Limb (tissue), 2 donors: ENCODE measurements around the gene MEG3.

Experiments used
- DNase-seq, 2 donors: peaks; one replicate each; pipeline ENCODE4 v3.0.0-alpha.2; 2016; ENCODE audit errors: extremely low spot score in 2 of 2

MEG3 gene

DNA sequence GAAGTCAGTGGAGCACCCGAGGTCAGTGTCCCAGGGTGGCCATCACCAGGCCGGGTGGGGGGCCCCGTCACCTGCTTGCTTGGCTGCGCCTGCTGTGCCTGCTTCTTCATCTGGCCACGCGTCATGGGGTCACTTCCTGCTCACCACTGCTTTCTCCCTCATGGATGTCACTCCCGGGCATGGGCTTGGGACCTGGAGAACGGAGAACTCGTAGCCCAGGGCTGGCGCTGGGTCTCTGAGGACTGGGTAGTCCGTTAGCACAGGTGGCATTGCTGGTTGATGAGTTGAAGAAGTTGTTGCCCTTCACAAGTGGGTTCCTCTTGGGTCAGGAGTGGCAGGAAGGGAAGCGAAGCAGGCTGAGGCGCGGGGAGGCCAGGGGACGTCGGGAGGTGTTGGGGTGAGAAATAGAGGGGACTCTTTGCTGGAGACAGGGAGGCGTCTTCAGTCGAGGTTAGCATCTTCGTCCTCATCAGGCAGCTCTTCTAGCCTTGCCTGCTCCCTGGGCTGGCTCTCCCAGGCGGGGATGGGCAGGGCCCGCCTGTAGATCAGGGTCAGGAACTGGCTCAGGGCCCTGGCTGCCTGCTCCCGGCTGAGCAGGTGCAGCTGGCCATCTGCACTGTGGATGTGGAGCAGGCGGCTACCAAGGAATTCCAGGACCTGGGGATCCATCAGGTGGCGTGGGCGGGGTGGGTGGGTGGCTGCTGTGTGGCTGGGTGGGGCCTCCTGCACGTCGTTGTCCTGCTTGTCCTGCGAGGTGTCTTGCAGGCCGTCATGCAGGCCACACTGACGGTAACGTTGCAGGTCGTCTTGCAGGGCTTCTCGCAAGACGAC, 54.6 kb downstream of the MEG3 start:
- DNase-seq = no peak

- no peak for DNase-seq
Observed at GRCh38 chr14:100881211-100882025, 55.5 kb downstream of the MEG3 start.

- DNase-seq = no peak
Observed at GRCh38 chr14:100882026-100882967, 56.4 kb downstream of the MEG3 start.

DNA sequence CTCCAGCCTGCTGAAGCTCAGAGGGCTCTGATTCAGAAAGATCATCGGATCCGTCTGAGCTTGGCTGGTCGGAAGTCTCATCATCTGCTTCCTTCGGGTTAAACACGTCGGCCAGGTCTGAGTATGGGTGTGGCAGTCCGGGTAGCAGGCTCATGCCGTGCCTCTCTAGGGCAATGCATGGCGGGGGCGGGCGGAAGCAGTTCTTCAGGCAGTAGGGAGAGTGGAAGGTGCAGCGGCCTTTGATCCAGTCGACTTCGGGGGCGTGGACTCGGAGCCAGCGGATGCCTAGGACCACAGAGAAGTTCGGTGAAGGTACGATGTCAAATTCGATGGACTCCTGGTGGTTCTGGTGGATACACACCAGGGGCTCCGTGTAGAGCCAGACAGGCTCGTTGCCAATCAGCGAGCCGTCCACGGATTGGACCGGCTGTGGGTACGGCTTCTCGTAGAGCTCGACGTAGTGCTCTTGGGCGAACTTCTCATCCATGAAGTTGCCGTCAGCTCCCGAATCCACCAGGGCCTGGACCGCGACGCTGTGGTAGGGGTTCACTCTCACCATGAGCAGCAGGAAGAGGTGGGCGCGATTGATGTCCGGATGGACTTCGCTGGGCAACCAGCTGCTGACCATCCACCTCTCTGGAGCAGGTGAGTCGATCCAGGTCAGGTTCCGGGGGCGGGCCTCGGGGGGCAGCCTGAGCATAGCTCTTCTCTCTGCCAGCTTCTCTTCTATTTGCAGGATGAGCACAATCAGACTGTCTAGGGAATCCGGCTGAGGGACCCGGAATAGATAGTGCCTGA, 57.3 kb downstream of the MEG3 start:
- DNase-seq = no peak

GRCh38 chr14:100883789-100884101, 57.8 kb downstream of the MEG3 start:
- DNase-seq = no peak

GRCh38 chr14:100884456-100884855, 58.5 kb downstream of the MEG3 start:
- DNase-seq = no peak

- DNase-seq = no peak
Observed at GRCh38 chr14:100885196-100885595, 59.3 kb downstream of the MEG3 start.

GRCh38 chr14:100885617-100886016, 59.7 kb downstream of the MEG3 start:
- peak in 1 of 2 donors; percentile 34 for DNase-seq

DNA sequence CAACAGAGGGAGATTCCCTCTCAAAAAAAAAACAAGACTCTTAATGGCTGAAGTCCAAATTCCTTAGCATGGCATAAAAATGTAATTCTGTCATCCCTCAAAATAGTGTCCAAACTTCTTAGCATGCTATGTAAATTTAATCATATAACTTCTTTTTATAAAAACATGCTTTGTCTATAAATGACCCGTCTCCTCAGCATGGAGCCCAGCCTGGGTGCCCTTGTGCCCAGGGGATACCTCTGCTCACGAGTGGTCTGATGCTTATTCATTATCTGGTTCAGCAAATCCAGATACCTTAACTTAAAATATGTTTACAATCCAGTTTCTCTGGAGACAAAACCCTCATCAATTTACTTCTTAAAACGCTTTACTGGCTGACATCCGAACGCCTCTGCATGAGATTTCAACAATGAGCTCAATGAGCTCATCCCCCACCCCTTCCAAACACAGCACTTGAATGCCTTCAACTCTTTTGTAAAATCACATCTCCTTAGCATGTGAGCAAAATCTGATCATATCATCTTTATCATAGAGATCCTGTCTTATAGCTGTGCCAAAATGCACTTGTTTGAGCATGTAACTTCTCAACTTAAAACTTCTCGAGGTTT, 61.9 kb downstream of the MEG3 start:
- no peak for DNase-seq

- no peak for DNase-seq
Observed at GRCh38 chr14:100888789-100889315, 62.9 kb downstream of the MEG3 start.

DNA sequence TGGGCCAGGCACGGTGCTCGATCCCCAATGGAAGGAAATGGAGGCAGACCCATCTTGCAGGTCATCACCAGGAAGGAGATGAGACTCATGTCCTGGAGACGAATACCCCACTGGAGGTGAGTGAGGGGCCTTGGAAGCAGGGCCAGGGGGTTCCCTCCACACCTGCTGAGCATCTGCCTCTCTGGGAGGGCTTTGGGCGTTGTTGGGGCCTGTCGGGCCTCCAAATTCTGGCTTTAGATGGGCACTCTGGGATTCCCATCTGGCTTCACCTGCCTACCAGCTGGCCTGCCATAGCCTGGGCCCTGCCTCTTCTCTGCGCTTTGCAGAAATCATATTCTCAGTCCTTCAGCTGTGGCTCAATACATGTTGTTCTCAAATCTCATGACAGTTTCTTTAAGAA, 63.7 kb downstream of the MEG3 start:
- DNase-seq = no peak

- DNase-seq = peak in 1 of 2 donors; percentile 21
Observed at GRCh38 chr14:100890061-100890850, 64.3 kb downstream of the MEG3 start.

DNA sequence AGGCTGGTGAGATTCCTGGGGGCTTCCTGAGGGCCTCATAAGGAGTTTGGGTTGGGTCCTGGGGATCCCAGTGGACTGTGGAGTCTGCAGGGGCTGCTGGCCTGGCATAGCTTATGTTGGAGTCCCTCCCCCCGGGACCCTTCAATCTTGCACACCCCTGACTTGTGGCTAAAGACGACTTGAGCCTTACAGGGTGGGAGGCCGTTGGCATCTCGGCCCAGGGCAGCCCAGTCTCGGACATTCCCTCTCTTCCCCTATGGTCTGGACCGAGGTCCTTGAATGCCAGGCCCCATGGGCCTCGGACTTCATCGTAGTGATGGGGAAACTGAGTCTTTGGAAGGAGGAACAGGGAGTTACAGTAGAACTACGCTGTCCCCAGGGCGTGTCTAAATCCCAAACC, 65.1 kb downstream of the MEG3 start:
- peak in 1 of 2 donors; percentile 25 for DNase-seq

DNA sequence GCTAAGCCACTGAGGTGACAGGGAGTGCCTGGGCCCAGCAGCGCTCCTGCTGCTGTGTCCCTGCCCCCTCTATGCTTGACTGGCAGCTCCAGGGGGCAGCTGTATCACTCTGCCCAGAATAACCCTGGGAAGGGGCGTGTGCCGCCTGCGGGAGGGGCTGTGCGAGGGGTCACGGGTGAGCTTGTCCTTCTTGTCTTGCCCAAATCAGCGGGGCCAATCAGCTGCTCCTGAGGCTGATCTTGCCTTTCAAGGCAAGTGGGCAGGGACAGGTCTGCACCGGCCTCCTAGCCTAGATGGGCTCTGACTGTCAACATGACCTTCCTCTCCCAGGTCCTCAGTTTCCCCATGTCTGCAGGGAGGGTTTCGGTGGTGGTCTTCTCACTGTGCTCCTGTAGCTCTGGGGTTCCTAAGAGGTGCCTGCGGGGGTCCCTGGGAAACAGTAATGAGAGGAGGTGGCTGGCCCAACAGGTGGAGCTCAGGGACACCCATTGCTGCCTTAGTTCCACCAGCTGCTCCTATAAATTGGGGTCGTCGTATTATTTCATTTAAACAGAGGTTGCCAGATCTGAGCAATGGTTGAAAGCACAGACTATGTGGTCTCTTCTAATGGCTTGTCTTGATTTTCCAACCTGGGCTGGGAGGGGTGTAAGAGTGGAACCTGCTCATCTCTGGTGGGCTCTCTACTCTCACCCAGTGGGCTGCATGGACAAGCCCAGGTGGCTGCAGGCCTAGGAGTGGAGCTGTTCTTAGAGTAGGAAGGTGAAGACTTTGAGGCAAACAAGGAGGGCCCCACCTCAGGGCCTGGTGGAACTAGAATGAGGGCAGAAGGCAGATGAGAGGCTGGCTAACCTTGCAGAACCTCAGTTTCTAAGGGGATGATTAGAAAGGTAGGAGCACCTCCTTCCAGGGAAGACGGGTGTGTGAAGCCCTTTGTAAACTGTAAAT, 65.9 kb downstream of the MEG3 start:
- DNase-seq = no peak

DNA sequence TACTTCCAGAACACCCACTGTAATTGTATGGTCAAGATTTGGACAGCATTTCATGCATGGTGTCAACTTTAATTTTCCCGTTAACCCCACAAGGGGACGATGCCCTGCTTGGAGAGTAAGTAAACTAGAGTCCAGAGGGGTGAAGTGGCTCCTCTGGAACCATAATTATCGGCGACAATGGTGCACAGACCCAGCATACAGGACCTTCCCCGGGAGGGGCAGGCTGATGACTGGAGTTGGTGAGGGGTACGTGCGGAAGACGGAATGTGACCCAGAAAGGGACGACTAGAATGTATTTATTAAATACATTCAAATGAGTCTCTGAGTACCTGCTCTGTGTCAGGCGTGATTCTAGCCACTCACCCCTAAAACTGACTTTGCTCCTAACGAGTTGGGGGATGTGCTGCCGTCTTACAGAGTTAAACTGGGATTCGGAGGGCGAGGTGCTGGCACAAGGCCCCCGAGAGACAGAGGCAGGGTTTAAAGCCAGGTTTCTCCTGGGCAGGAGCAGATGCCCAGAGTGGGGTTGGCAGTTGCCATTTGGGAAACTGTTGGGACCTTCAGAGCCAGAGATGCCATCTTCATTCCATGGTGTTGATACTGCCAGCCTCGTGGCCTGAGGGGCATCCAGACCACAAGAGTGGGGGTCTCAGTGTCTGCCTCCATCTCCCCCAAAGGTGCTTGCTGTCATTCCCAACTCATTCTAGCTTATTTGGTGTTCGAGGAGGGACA, 66.7 kb downstream of the MEG3 start:
- DNase-seq = no peak

GRCh38 chr14:100893228-100893601, 67.3 kb downstream of the MEG3 start:
- no peak for DNase-seq

- DNase-seq = no peak
Observed at GRCh38 chr14:100893760-100894159, 67.8 kb downstream of the MEG3 start.

- no peak for DNase-seq
Observed at GRCh38 chr14:100894416-100894815, 68.5 kb downstream of the MEG3 start.
